ENCODE measurements around the gene LRMDA. TPM values are rescaled to one million over a fixed set of nuclear protein-coding genes. Genes with fewer than 3 reads are reported as not detected.

Gene LRMDA
- total RNA-seq, 1 donor from 2014 or later = 17.3 TPM

DNA sequence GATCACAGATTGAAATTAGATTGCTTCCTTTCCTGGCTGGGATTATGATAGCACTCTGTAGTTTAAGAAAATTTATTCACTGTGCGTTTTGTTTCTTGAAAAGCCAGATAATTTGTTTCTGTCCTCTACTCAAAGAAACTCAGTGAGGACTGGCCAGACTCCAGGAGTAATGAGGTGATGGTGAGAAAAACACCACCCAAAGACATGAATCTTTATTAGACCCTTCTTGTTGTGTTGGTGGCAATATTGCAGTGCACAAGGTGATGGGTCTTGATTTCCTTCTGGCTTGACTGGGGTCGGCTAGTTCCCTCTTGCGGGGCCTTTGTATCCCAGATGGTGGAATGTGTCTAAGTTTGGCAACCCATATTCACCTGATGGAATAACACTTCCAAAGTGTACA is 756.8 kb downstream of the LRMDA start:
- no peak for DNase-seq (ENCODE audit: low read depth in 2 of 2)

DNA sequence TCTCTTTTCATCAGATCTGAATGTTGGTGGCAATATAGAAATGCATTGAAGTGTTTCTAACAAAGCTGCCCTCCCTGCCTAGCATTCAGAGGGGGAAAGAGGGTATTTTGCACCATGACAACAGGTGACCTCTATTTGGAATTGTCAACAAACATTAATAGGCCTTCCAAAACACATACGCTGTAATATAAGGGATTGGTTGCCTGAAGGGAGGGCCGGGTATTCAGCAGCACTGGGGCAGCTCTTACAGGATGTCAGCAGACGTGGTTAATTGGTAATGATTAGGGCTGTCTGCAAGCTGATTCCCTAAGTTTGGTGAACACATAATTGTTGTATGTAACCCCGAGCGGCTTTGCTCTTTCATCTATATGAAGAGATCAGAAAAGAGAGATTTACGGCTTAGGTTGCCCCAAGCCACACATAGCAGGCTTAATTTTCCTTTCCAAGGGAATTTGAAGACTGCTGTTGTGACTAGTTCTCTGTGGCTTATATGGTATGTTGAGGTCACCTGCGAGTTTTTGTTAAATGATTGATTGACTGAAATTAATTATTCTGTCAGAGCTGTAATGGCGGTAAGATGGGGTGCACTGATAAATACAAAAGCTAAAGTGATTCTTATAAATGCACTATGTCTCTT is 759.3 kb downstream of the LRMDA start:
- DNase-seq (ENCODE audit: low read depth in 2 of 2) = no peak

- no peak for DNase-seq (ENCODE audit: low read depth in 2 of 2)
Measured at GRCh38 chr10:76191336-76191735, 759.9 kb downstream of the LRMDA start.

GRCh38 chr10:76192151-76192550 is 760.7 kb downstream of the LRMDA start:
- no peak for DNase-seq (ENCODE audit: low read depth in 2 of 2)

DNA sequence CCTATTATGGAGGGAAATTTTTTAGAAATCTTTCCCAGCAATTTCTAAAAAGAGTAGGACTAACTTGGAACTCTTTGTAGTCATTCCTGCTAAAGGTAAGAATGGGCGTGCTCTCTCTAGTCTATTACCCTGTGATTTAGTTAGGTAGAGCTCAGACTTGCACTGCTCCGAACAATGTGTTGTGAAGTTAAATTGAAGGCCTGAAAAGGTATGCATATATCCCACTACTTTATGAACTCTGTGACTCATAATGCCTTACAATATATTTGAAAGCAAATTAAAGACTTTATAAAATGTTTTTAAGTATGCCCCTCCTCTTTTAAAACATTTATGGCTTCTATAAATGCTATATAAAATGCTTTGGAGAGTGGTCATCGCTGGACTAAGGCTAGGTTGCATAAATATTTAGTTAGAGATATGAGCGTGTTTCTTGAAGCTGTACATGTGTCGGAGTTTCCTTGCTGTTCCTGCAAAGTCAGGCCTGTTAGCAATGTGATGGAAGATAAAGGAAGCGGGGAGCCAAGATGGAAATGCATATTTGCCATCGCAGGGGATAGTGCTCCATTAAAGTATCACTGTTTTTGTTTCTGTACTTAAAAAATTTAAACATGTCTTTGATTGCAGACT is 761.4 kb downstream of the LRMDA start:
- no peak for DNase-seq (ENCODE audit: low read depth in 2 of 2)

GRCh38 chr10:76195654-76196390 is 764.4 kb downstream of the LRMDA start:
- no peak for DNase-seq (ENCODE audit: low read depth in 2 of 2)

DNA sequence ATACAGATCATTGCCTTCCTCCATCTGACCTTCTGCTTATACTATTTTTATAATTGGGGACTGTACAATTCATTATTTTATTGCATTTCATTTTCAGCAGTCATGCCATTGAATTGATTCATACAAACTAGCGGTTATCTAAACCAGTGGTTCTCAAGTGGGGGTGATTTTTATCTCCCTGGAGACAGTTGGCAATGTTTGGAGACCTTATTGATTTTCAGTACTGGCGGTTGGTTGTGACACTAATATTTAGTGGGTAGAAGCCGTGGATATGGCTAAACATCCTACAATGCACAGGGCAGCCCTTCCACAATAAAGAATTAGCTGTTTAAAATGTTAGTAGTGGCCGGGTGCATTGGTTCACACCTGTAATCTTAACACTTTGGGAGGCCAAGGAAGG is 765.9 kb downstream of the LRMDA start:
- DNase-seq (ENCODE audit: low read depth in 2 of 2) = no peak

DNA sequence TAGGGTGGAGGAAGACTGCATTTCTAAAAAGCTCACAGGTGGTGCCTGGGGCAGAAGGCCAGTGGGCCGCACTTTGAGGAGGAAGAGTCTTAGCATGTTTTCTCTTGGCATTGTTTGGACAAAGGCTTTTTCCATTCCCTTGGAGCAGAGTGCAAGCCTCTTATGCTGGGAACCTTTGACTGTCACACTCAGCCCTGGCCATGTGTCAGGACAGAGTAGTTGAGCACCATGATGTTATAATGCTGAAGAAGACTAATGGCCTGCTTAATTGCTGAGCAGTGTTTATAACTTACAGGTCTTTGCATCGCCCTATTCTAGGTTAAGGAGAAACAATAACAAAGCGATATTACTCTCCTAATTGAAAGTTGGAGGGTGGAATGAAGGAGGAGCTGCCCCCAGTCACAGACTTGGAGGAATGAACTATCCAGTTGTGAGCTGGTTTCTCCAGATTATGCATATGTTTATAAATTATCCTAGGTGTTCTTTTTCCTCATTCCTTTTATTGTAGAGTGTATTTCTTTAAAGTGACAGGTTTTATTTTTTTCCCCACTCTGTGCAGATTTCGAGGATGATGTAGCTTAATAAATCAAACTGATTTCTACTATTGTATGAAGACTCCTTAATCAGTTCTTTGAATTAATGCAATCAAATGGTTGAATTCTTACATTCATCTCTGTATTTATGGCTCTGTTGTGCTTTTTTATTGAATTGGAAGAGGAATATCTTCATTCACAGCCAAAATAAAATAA is 767.0 kb downstream of the LRMDA start:
- no peak for DNase-seq (ENCODE audit: low read depth in 2 of 2)

GRCh38 chr10:76201962-76202361 is 770.5 kb downstream of the LRMDA start:
- DNase-seq (ENCODE audit: low read depth in 2 of 2) = no peak

- no peak for DNase-seq (ENCODE audit: low read depth in 2 of 2)
Measured at GRCh38 chr10:76202777-76203176, 771.4 kb downstream of the LRMDA start.

- DNase-seq (ENCODE audit: low read depth in 2 of 2) = no peak
Measured at GRCh38 chr10:76205361-76205760, 773.9 kb downstream of the LRMDA start.

DNA sequence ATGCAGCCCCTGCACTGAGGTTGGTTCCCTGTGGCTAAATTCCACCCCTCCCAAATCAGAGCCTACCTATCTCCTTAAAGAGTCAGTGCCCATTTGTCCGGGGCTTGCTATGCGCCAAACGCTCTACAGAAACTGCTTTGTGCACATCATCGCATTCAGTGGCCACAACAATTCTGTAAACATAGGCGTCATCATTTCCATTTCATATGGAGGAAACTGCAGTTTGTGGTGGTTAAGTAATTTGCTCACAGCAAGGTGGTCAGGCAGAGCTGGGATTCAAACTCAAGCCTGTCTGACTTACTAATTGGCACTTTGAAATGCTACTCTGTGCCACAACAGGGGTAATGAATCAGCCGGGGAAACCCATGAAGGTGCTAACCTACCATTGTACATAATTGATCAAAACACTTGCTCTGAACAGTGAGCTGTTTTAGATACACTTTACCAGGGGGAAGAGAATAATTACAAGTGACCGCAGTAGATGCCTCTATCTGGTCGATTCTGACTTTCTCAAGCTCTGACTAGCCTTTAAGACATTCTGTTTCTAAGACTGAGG is 775.5 kb downstream of the LRMDA start:
- no peak for DNase-seq (ENCODE audit: low read depth in 2 of 2)

- DNase-seq (ENCODE audit: low read depth in 2 of 2) = no peak
Measured at GRCh38 chr10:76209135-76209534, 777.7 kb downstream of the LRMDA start.

DNA sequence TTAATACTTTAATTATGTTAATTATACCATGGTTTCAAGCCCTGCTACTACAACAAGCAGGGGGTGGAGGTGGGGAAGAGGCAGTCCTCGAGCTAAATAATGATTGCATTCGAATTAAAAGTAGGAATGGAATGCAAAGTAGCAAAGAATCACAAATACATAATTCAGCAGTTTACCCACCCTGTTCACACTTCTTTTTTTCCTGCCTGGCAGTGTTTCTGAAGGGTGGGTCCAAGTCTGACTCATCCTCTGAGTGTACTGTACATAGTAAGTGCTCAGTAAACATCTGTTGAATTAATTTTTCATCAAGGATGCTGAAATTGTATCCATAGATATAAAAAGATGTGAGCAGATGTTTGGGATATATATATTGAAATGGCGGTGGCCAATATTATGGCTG is 778.8 kb downstream of the LRMDA start:
- DNase-seq (ENCODE audit: low read depth in 2 of 2) = no peak

DNA sequence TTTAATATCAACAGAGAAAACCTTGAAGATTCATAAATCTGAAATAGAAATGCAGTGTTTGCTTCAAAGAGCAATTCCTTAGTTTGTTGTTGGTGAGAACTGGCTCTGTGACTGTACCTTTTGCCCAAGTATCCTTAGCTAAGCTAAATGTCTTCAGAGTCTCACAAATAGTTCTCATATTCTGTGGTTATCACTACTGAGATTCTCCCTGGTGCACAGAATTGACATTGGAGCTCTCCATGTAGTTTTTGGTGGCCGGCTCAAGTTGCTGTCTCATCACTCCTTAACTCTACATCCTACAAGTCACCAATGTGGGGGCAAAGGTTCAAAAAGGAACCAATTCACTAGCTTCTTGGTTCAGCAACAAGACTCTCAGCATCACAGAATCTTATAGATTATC is 780.3 kb downstream of the LRMDA start:
- no peak for DNase-seq (ENCODE audit: low read depth in 2 of 2)

GRCh38 chr10:76213876-76214275 is 782.5 kb downstream of the LRMDA start:
- no peak for DNase-seq (ENCODE audit: low read depth in 2 of 2)

- no peak for DNase-seq (ENCODE audit: low read depth in 2 of 2)
Measured at GRCh38 chr10:76218035-76218434, 786.6 kb downstream of the LRMDA start.

DNA sequence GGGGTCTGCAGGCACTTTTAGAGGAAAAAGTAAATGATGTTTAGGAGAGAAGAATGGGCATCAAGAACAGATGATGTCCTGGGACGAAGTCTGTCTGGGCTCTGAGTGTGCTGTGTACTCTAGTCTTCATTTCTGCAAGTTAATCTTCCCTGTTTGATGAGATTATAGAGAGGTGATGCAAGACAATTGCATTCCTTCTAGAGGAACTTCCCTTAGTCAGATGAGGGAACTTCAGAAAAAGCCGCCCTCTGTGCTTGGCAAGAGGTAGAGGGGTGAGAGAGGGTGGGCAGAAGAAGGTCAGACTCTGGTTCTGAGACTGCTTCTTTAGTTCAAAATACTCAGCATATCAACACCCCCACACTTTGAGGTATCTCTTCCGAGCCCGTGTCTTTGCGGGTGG is 797.9 kb downstream of the LRMDA start:
- DNase-seq (ENCODE audit: low read depth in 2 of 2) = no peak

DNA sequence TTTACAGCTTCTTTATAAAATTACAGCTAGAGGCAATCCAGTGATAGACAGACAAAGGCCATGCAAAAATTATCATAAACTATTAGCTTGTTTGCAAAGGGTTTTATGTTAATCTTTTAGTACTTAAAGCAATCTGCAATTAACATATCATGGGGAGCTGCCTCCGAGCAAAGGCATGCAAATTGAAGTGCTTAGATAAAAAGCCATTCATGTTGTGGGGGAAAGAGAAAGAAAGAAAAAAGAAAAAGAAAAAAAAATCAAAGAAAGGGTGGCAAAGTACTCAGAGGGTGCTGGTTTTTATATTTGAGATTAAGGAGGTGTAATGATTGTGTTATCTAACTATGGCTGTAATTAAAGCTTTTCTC is 799.5 kb downstream of the LRMDA start:
- no peak for DNase-seq (ENCODE audit: low read depth in 2 of 2)

DNA sequence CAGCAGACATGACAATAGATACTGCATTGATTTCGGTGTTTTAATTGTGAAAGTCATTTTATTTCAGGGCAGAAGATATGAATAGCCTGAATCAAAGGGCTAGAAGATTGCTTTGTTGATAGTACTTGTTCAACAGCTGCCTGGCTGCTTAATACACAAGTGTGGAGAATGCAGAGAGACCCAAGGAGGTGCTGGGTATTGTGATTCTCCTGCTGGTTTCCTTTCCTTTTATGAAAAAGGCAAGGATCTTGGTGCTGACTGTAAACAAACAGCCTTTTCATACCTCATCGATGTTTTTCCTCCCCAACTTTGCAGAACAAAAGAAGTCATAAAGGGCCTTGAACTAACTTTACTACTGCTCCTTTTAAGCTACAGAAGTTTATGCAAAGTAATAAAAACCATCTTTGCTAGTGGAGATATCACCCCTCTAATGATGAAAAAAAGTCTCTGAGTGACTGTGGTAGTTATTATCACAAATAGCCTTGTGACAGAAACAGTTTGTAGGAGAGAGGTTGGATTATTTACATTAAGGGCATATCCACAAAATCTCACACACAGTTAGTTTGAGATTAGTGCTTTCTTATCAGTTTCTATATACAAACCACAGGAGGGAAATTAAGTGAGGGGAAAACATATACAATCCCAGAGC is 800.0 kb downstream of the LRMDA start:
- no peak for DNase-seq (ENCODE audit: low read depth in 2 of 2)

DNA sequence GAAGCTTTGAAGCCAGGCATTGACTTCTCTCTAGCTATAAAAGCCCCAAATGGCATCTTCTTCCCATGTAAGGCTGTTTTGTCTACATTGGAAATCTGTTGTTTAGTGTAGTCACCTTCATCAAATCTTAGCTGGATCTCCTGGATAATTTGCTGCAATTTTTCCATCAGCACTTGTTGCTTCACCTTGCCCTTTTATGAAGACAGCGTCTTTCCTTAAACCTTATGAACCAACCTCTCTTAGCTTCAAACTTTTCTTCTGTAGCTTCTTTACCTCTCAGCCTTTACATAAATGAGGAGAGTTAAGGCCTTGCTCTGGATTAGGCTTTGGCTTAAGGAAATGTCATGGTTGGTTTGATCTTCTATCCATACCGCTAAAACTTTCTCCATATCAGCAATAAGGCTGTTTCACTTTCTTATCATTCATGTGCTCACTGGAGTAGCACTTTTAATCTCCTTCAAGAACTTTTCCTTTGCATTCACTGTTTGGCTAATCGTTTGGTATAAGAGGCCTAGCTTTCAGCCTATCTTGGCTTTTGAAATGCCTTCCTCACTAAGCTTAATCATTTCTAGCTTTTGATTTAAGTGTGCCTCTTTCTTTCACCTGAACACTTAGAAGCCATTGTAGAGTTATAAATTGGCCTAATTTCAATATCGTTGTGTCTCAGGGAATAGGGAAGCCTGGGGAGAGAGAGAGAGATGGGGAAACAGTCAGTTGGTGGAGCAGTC is 803.2 kb downstream of the LRMDA start:
- DNase-seq (ENCODE audit: low read depth in 2 of 2) = no peak

Measured in lung microvascular endothelial cell (primary cell).